IMR-90 (cell line): Measurements from ENCODE around the gene CARD14. TPM values are rescaled to one million over a fixed set of nuclear protein-coding genes. Genes with fewer than 3 reads are reported as not detected.

Source experiments
- ATAC-seq: fragments of 200-7000 bp; cut with Tn5 transposase; 2 replicates; pipeline ENCODE4 v1.9.1; 2020; ENCODE audit warnings: low read depth, mild to moderate bottlenecking, moderate library complexity
- BruUV-seq: library from RNA; stranded (reverse); fragments of 400-500 nt; replicated peaks from 2 replicates; lab custom pipeline; 2021; lab: Mats Ljungman, UMichigan
- CTCF ChIA-PET: fragments of 300-600 bp; formaldehyde crosslinking; extraction: SDS; loops from one replicate; lab custom pipeline; 2021; ENCODE audit warnings: antibody characterized with exemption; lab: Yijun Ruan, JAX
- POLR2A ChIA-PET: fragments of 300-600 bp; sonication (Branson Sonifier 250); formaldehyde crosslinking; loops from one replicate; lab custom pipeline; 2022; ENCODE audit warnings: antibody characterized with exemption; ENCODE audit not compliant: unreplicated experiment; lab: Charles Lee
- DNase-seq: peaks from one replicate; pipeline ENCODE4 v3.0.0; 2013
- H2AFZ ChIP-seq: replicated peaks from 2 replicates; pipeline ENCODE3; 2013; ENCODE audit warnings: low read length, mild to moderate bottlenecking; ENCODE audit not compliant: poor library complexity
- H2AK5ac ChIP-seq: 2 replicates; pipeline ENCODE4 v1.6.1; 2013; ENCODE audit warnings: low read depth, low read length, inconsistent platforms
- H2AK9ac ChIP-seq: replicated peaks from 2 replicates; pipeline ENCODE3; 2013; ENCODE audit warnings: mild to moderate bottlenecking, low read depth, low read length, moderate library complexity; ENCODE audit not compliant: poor library complexity
- H2BK120ac ChIP-seq: 2 replicates; pipeline ENCODE4 v1.6.1; 2013; ENCODE audit warnings: low read depth, low read length, inconsistent platforms
- H2BK15ac ChIP-seq: 3 replicates; pipeline ENCODE4 v1.6.1; 2013; ENCODE audit warnings: low read depth, low read length, inconsistent platforms
- H2BK20ac ChIP-seq: 2 replicates; pipeline ENCODE4 v1.6.1; 2013; ENCODE audit warnings: low read depth, mild to moderate bottlenecking, inconsistent platforms, low read length, moderate library complexity
- H2BK5ac ChIP-seq: 2 replicates; pipeline ENCODE4 v1.6.1; 2013; ENCODE audit warnings: mild to moderate bottlenecking, low read depth, low read length, inconsistent platforms; ENCODE audit not compliant: poor library complexity, severe bottlenecking
- H3K14ac ChIP-seq: replicated peaks from 2 replicates; pipeline ENCODE4 v1.6.1; 2013; ENCODE audit warnings: low read depth, low read length, inconsistent platforms
- H3K18ac ChIP-seq: 2 replicates; pipeline ENCODE4 v1.6.1; 2013; ENCODE audit warnings: low read depth, low read length, control low read depth
- H3K23ac ChIP-seq: 2 replicates; pipeline ENCODE4 v1.6.1; 2013; ENCODE audit warnings: low read depth, low read length, inconsistent platforms
- H3K27ac ChIP-seq: 2 replicates; pipeline ENCODE4 v1.5.1; 2013; ENCODE audit warnings: mild to moderate bottlenecking, control low read depth, low read length; ENCODE audit not compliant: insufficient read depth
- H3K27me3 ChIP-seq: 2 replicates; pipeline ENCODE4 v1.6.1; 2013; ENCODE audit warnings: low read length; ENCODE audit not compliant: control insufficient read depth, insufficient read depth
- H3K36me3 ChIP-seq: 2 replicates; pipeline ENCODE4 v1.6.1; 2013; ENCODE audit warnings: low read length, mixed read lengths; ENCODE audit not compliant: control insufficient read depth, insufficient read depth
- H3K4ac ChIP-seq: 2 replicates; pipeline ENCODE4 v1.6.1; 2013; ENCODE audit warnings: low read depth, low read length, inconsistent platforms
- H3K4me1 ChIP-seq: 2 replicates; pipeline ENCODE4 v1.6.1; 2013; ENCODE audit warnings: low read length, mixed read lengths; ENCODE audit not compliant: control insufficient read depth, insufficient read depth
- H3K4me2 ChIP-seq: 2 replicates; pipeline ENCODE4 v1.6.1; 2013; ENCODE audit warnings: low read depth, mild to moderate bottlenecking, control low read depth, low read length, moderate library complexity
- H3K4me3 ChIP-seq: 2 replicates; pipeline ENCODE4 v1.5.1; 2013; ENCODE audit warnings: low read depth, mild to moderate bottlenecking, control low read depth, low read length, moderate library complexity; ENCODE audit not compliant: insufficient read depth
- H3K56ac ChIP-seq: 2 replicates; pipeline ENCODE4 v1.6.1; 2013; ENCODE audit warnings: low read length, inconsistent platforms; ENCODE audit not compliant: insufficient read depth; ENCODE audit errors: extremely low read depth
- H3K79me1 ChIP-seq, 2 experiments: 2 replicates each; pipeline ENCODE4 v1.6.1; 2013; ENCODE audit warnings: low read length in 2 of 2, inconsistent platforms in 1 of 2, low read depth in 1 of 2
- H3K9ac ChIP-seq: 2 replicates; pipeline ENCODE4 v1.6.1; 2013; ENCODE audit warnings: low read depth, low read length, control low read depth
- H3K9me1 ChIP-seq: 2 replicates; pipeline ENCODE4 v1.6.1; 2013; ENCODE audit warnings: low read length, inconsistent platforms; ENCODE audit not compliant: insufficient read depth
- H3K9me3 ChIP-seq: 2 replicates; pipeline ENCODE4 v1.6.1; 2013; ENCODE audit warnings: low read length; ENCODE audit not compliant: control insufficient read depth, insufficient read depth
- H4K20me1 ChIP-seq: 2 replicates; pipeline ENCODE4 v1.6.1; 2013; ENCODE audit warnings: low read length, inconsistent platforms; ENCODE audit not compliant: insufficient read depth
- H4K5ac ChIP-seq: 2 replicates; pipeline ENCODE4 v1.6.1; 2013; ENCODE audit warnings: mild to moderate bottlenecking, low read depth, low read length, control low read depth
- H4K8ac ChIP-seq, 2 experiments: 2 replicates each; pipeline ENCODE4 v1.6.1; 2013; ENCODE audit warnings: low read depth in 2 of 2, low read length in 2 of 2, control low read depth in 1 of 2, inconsistent platforms in 1 of 2
- H4K91ac ChIP-seq: 2 replicates; pipeline ENCODE4 v1.6.1; 2013; ENCODE audit warnings: low read depth, low read length, inconsistent platforms; ENCODE audit not compliant: insufficient read depth
- BHLHE40 ChIP-seq: fragments of 150-350 bp; IDR thresholded peaks from 2 replicates; pipeline ENCODE4 v1.6.1; 2016; ENCODE audit warnings: mild to moderate bottlenecking, low read depth, low read length
- CEBPB ChIP-seq: IDR thresholded peaks from 2 replicates; pipeline ENCODE4 v1.6.1; 2012; ENCODE audit warnings: low read depth, low read length, improper control_type of control experiment
- CHD1 ChIP-seq: IDR thresholded peaks from 2 replicates; pipeline ENCODE4 v1.6.1; 2012; ENCODE audit warnings: low read depth, low read length, improper control_type of control experiment
- ELK1 ChIP-seq: fragments of 150-350 bp; IDR thresholded peaks from 2 replicates; pipeline ENCODE4 v1.6.1; 2016; ENCODE audit warnings: low read depth, mild to moderate bottlenecking, low read length, moderate library complexity, borderline replicate concordance
- FOS ChIP-seq: fragments of 150-350 bp; IDR thresholded peaks from 2 replicates; pipeline ENCODE4 v1.6.1; 2016; ENCODE audit warnings: low read depth, low read length
- MAFK ChIP-seq: IDR thresholded peaks from 2 replicates; pipeline ENCODE4 v1.6.1; 2012; ENCODE audit warnings: low read depth, low read length, improper control_type of control experiment
- MAZ ChIP-seq: IDR thresholded peaks from 2 replicates; pipeline ENCODE4 v1.6.1; 2012; ENCODE audit warnings: low read depth, mild to moderate bottlenecking, low read length, improper control_type of control experiment, moderate library complexity, borderline replicate concordance
- MXI1 ChIP-seq: IDR thresholded peaks from 2 replicates; pipeline ENCODE4 v1.6.1; 2012; ENCODE audit warnings: low read depth, mild to moderate bottlenecking, low read length, moderate library complexity, borderline replicate concordance
- NFE2L2 ChIP-seq: fragments of 150-350 bp; IDR thresholded peaks from 2 replicates; pipeline ENCODE4 v1.6.1; 2016; ENCODE audit warnings: low read depth, mild to moderate bottlenecking, low read length
- POLR2A ChIP-seq: IDR thresholded peaks from 2 replicates; pipeline ENCODE4 v1.6.1; 2012; ENCODE audit warnings: mild to moderate bottlenecking, low read depth, low read length
- RCOR1 ChIP-seq: IDR thresholded peaks from 2 replicates; pipeline ENCODE4 v1.6.1; 2012; ENCODE audit warnings: mild to moderate bottlenecking, low read length, improper control_type of control experiment; ENCODE audit not compliant: insufficient replicate concordance
- RFX5 ChIP-seq: IDR thresholded peaks from 2 replicates; pipeline ENCODE4 v1.8.0; 2012; ENCODE audit warnings: low read depth, mild to moderate bottlenecking, low read length, moderate library complexity
- SMC3 ChIP-seq: fragments of 150-350 bp; IDR thresholded peaks from 2 replicates; pipeline ENCODE4 v1.6.1; 2016; ENCODE audit warnings: low read depth, mild to moderate bottlenecking, antibody characterized with exemption, low read length, moderate library complexity
- WGBS, 2 experiments: methylation state at CpG; one replicate each; pipeline versions ENCODE4 v1.1.5 to v1.1.7; 2013; ENCODE audit warnings: missing lambda C conversion rate in 2 of 2; ENCODE audit not compliant: insufficient read length in 1 of 2; ENCODE audit errors: extremely low coverage in 2 of 2; 5-methylcytosine and 5-hydroxymethylcytosine counted together
- dilution Hi-C: fragments of 300-500 bp; cut with HindIII; formaldehyde crosslinking; loops from one replicate; pipeline ENCODE4 v1.14.3; 2018; ENCODE audit warnings: low sequenced_read_pairs; ENCODE audit not compliant: unreplicated experiment
- in situ Hi-C: fragments of 300-500 bp; cut with MboI; formaldehyde crosslinking; loops from 3 replicates; pipeline ENCODE4 v1.14.3; 2019; ENCODE audit warnings: low sequenced_read_pairs, inconsistent platforms, mixed read lengths
- intact Hi-C: fragments of 100-400 bp; cut with micrococcal nuclease; formaldehyde crosslinking; loops from 2 replicates; pipeline ENCODE4 v1.10.0; 2022
- polyA plus RNA-seq, 3 experiments: library from polyadenylated mRNA; depleted of rRNA; stranded (reverse); fragments of >200 nt; gene quantifications; 2 replicates each; pipeline ENCODE4 v1.2.3, GENCODE V29; 2012; ENCODE audit warnings: low replicate concordance in 1 of 3
- total RNA-seq: library from RNA; depleted of rRNA; stranded (reverse); fragments of >200 nt; gene quantifications from 2 replicates; pipeline ENCODE4 v1.2.3, GENCODE V29; 2012
- TF ChIP-seq, protein P1 (sequence below): conservative IDR thresholded peaks from 2 replicates; pipeline ENCODE4 v1.5.1; 2012; ENCODE audit warnings: mild to moderate bottlenecking, low read depth, low read length, improper control_type of control experiment

CARD14 gene
- total and polyA plus RNA-seq, 2 of the 4 experiments (the other 2 are of a cell fraction): not detected

DNA sequence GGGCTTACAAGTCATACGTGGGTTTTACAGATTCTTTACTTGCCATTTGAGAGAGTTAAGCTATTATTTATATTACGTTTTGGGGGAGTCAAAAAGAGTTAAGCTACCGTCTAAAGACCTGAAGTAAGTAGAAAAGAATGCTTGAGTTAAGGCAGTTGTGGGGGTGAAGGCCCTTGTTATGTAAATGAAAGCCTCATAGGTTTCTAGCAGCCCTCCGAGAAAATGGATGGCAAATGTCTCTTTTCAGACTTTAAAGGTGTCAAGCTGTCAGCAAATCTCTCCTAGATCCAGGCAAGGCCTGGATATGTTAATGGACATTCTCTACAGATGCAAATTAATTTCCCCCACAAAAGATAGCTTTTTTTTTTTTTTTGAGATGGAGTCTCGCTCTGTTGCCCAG, 15.7 kb upstream of the CARD14 start:
- no peaks in the 10 kb centered on the region; the same call in 1 of the 2 replicates for H3K9me1 ChIP-seq
- H2AK5ac ChIP-seq: no peak overlapping the region
- no peaks in the 10 kb centered on the region for H3K27me3 ChIP-seq
- H2BK15ac ChIP-seq: no peak overlapping the region
- ChIA-PET POLR2A (no interaction called here), CTCF (interaction anchor here (0.6 kb wide), 1 partner anchor 1152 kb away, joined by 3 read pairs; no protein-coding TSS in a partner anchor)
- no peak overlapping the region for H3K18ac ChIP-seq
- no peaks in the 10 kb centered on the region for H4K20me1 ChIP-seq
- H3K79me1 ChIP-seq: peaks cover 6 to 24% of the 10 kb centered on the region in 2 experiments; a peak in 2 of 4 replicates
- H3K4me1 ChIP-seq: peaks cover 7% of the 10 kb centered on the region
- no peak overlapping the region for H4K8ac ChIP-seq
- dilution Hi-C loops: no loop called here
- no peak for TF ChIP-seq MAZ
- TF ChIP-seq CHD1: no peak
- TF ChIP-seq NFE2L2: no peak
- TF ChIP-seq, protein P1, sequence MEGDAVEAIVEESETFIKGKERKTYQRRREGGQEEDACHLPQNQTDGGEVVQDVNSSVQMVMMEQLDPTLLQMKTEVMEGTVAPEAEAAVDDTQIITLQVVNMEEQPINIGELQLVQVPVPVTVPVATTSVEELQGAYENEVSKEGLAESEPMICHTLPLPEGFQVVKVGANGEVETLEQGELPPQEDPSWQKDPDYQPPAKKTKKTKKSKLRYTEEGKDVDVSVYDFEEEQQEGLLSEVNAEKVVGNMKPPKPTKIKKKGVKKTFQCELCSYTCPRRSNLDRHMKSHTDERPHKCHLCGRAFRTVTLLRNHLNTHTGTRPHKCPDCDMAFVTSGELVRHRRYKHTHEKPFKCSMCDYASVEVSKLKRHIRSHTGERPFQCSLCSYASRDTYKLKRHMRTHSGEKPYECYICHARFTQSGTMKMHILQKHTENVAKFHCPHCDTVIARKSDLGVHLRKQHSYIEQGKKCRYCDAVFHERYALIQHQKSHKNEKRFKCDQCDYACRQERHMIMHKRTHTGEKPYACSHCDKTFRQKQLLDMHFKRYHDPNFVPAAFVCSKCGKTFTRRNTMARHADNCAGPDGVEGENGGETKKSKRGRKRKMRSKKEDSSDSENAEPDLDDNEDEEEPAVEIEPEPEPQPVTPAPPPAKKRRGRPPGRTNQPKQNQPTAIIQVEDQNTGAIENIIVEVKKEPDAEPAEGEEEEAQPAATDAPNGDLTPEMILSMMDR: no peak
- TF ChIP-seq ELK1: no peak
- no peak for TF ChIP-seq MAFK
- TF ChIP-seq BHLHE40: no peak
- no peak for TF ChIP-seq POLR2A
- TF ChIP-seq RCOR1: no peak
- TF ChIP-seq RFX5: no peak
- no peak for TF ChIP-seq FOS
- TF ChIP-seq SMC3: no peak
- no peak for TF ChIP-seq MXI1
- no peak for TF ChIP-seq CEBPB
- H3K27ac ChIP-seq: no peak overlapping the region
- H3K4ac ChIP-seq: no peak overlapping the region
- peaks cover 2% of the 10 kb centered on the region; the same call in 1 of the 2 replicates for H3K9me3 ChIP-seq
- DNase-seq (no peak), ATAC-seq (no peak)
- intact Hi-C loops: no loop called here
- no peak overlapping the region for H2BK5ac ChIP-seq
- no peak overlapping the region for H3K56ac ChIP-seq
- in situ Hi-C loops: no loop called here
- H2AK9ac ChIP-seq: no peak overlapping the region
- no peak overlapping the region for H3K4me2 ChIP-seq
- H2AFZ ChIP-seq: no peak overlapping the region
- H3K4me3 ChIP-seq: no peak overlapping the region
- H2BK20ac ChIP-seq: no peak overlapping the region
- H3K23ac ChIP-seq: no peak overlapping the region
- no TSS peak for BruUV-seq
- H2BK120ac ChIP-seq: no peak overlapping the region
- WGBS, 2 experiments: 67% methylated on average over 2 of the region's 5 CpGs; no CpG with 5 or more reads in 1 of the 2 experiments
- no peaks in the 10 kb centered on the region for H3K36me3 ChIP-seq
- H3K14ac ChIP-seq: no peak overlapping the region
- H4K91ac ChIP-seq: no peak overlapping the region
- no peak overlapping the region for H4K5ac ChIP-seq
- no peak overlapping the region for H3K9ac ChIP-seq
